Right atrium auricular region (tissue), 2 donors: ENCODE measurements around the gene LY6G6D. TPM values are rescaled to one million over a fixed set of nuclear protein-coding genes. Genes with fewer than 3 reads are reported as not detected.

Experiments used
- DNase-seq: peaks from one replicate; pipeline ENCODE4 v3.0.0-alpha.2; 2019; ENCODE audit warnings: low spot score
- H3K27ac ChIP-seq, 2 donors: fragments of 200-600 bp; sonication (generic); 1 replicate in 1 of 2; 2 replicates in 1 of 2; pipeline ENCODE4 v1.5.1; 2016 to 2019
- H3K27me3 ChIP-seq, 2 donors: fragments of 200-600 bp; sonication (generic); one replicate each; pipeline versions ENCODE4 v1.5.1 to v1.6.0; 2017 to 2019
- H3K36me3 ChIP-seq: fragments of 200-600 bp; sonication (generic); one replicate; pipeline ENCODE4 v1.5.1; 2016
- H3K4me1 ChIP-seq, 2 donors: fragments of 200-600 bp; sonication (generic); one replicate each; pipeline versions ENCODE4 v1.5.1 to v1.6.0; 2017 to 2019
- H3K4me3 ChIP-seq, 2 donors: fragments of 200-600 bp; sonication (generic); 1 replicate in 1 of 2; 2 replicates in 1 of 2; pipeline ENCODE4 v1.5.1; 2017 to 2019; ENCODE audit warnings: mild to moderate bottlenecking in 1 of 2, moderate library complexity in 1 of 2
- H3K9me3 ChIP-seq, 2 donors: fragments of 200-600 bp; sonication (generic); one replicate each; pipeline ENCODE4 v1.5.1; 2019
- CTCF ChIP-seq, 2 donors: fragments of 200-600 bp; sonication (generic); IDR thresholded peaks; one replicate each; pipeline ENCODE4 v1.5.1; 2019; ENCODE audit warnings: antibody characterized with exemption in 2 of 2
- total RNA-seq, 2 donors: library from RNA; depleted of rRNA; stranded (reverse); fragments of >200 nt; gene quantifications; one replicate each; pipeline ENCODE4 v1.1.0, GENCODE V29; 2016

The LY6G6D gene
- total RNA-seq, 2 donors from 2014 or later: not detected

GRCh38 chr6:31719001-31719400 is 3.9 kb downstream of the LY6G6D start:
- H3K36me3 ChIP-seq: no peaks in the 10 kb centered on the region
- H3K4me3 ChIP-seq: no peak overlapping the region
- H3K27me3 ChIP-seq: no peaks in the 10 kb centered on the region
- H3K9me3 ChIP-seq: no peaks in the 10 kb centered on the region
- no peaks in the 10 kb centered on the region for H3K4me1 ChIP-seq
- no peak for DNase-seq
- no peak overlapping the region for H3K27ac ChIP-seq
- no peak for TF ChIP-seq CTCF (IDR thresholded peaks at IDR 0.05)

- Histone ChIP-seq H3K27ac (no peak overlapping the region), H3K9me3 (no peaks in the 10 kb centered on the region), H3K27me3 (no peaks in the 10 kb centered on the region), H3K4me1 (no peaks in the 10 kb centered on the region), H3K4me3 (no peak overlapping the region), H3K36me3 (no peaks in the 10 kb centered on the region)
- DNase-seq: no peak
- TF ChIP-seq CTCF (IDR thresholded peaks at IDR 0.05): no peak
Observed at GRCh38 chr6:31720196-31720770, 5.1 kb downstream of the LY6G6D start.

- H3K9me3 ChIP-seq: no peaks in the 10 kb centered on the region
- H3K27ac ChIP-seq: no peak within 1 kb of the TSS
- no peak for DNase-seq
- no peaks in the 10 kb centered on the region for H3K27me3 ChIP-seq
- H3K4me1 ChIP-seq: peaks cover 0 to 5% of the 10 kb centered on the region in 2 donors
- TF ChIP-seq CTCF (IDR thresholded peaks at IDR 0.05): no peak
- H3K4me3 ChIP-seq: no peak within 1 kb of the TSS
- peaks cover 6% of the 10 kb centered on the region for H3K36me3 ChIP-seq
Observed at GRCh38 chr6:31721351-31722020, 6.3 kb downstream of the LY6G6D start, which contains the start of gene LY6G6C. LY6G6C (minus strand) TSS chr6:31721746; CDS start chr6:31721679, 67 bp downstream.

- H3K27me3 ChIP-seq: no peaks in the 10 kb centered on the region
- DNase-seq: no peak
- no peak overlapping the region for H3K27ac ChIP-seq
- H3K36me3 ChIP-seq: peaks cover 13% of the 10 kb centered on the region
- H3K4me3 ChIP-seq: no peak overlapping the region
- H3K4me1 ChIP-seq: peaks cover 0 to 5% of the 10 kb centered on the region in 2 donors
- TF ChIP-seq CTCF (IDR thresholded peaks at IDR 0.05): no peak
- no peaks in the 10 kb centered on the region for H3K9me3 ChIP-seq
Observed at GRCh38 chr6:31722173-31722572, 7.0 kb downstream of the LY6G6D start.

- Histone ChIP-seq H3K4me3 (no peak within 1 kb of the TSS), H3K9me3 (no peaks in the 10 kb centered on the region), H3K36me3 (peaks cover 17% of the 10 kb centered on the region), H3K27me3 (no peaks in the 10 kb centered on the region), H3K27ac (no peak within 1 kb of the TSS), H3K4me1 (peaks cover 0 to 15% of the 10 kb centered on the region in 2 donors)
- no peak for TF ChIP-seq CTCF (IDR thresholded peaks at IDR 0.05)
- no peak for DNase-seq
Observed at GRCh38 chr6:31723245-31723979, 8.3 kb downstream of the LY6G6D start, which contains the start of gene MPIG6B. MPIG6B (plus strand) TSS chr6:31723373; CDS start chr6:31723384, 11 bp downstream.
